Sigmoid colon (tissue), 3 donors: Measurements from ENCODE around the gene NME4.
"Not testable (repeated sequence)": the region's sequence is repeated elsewhere in the genome, so short reads cannot be mapped to it uniquely, and the experiment has no call there.

Experiments
- CTCF ChIP-seq, 4 experiments: fragments of 450-650 bp in 3 of 4; fragments of 200-600 bp in 1 of 4; IDR thresholded peaks; one replicate each; pipeline ENCODE4 v1.5.1; 2016 to 2019; ENCODE audit warnings: antibody characterized with exemption in 4 of 4, mild to moderate bottlenecking in 3 of 4, moderate library complexity in 2 of 4
- POLR2A ChIP-seq, 2 donors: fragments of 450-650 bp; IDR thresholded peaks; one replicate each; pipeline ENCODE4 v1.6.1; 2016; ENCODE audit warnings: antibody characterized with exemption in 2 of 2, mild to moderate bottlenecking in 2 of 2, moderate library complexity in 2 of 2

GRCh38 chr16:348495-348894 is 48.5 kb upstream of the NME4 start:
- not testable (repeated sequence) for TF ChIP-seq CTCF, POLR2A (IDR thresholded peaks at IDR 0.05)
